Fibroblast of mammary gland (primary cell): ENCODE data around the gene NRROS.
A peak's percentile ranks its signal among the peaks of the same experiment; 100 is the strongest.

Experiments used
- DNase-seq: peaks from one replicate; pipeline ENCODE4 v3.0.0-alpha.2; 2010; ENCODE audit warnings: low read depth
- H3K4me3 ChIP-seq: 2 replicates; pipeline ENCODE4 v1.5.1; 2011; ENCODE audit warnings: low read depth, mild to moderate bottlenecking, low read length, moderate library complexity; ENCODE audit not compliant: control insufficient read depth
- TF ChIP-seq, protein P1 (sequence below): conservative IDR thresholded peaks from 2 replicates; pipeline ENCODE4 v1.5.1; 2011; ENCODE audit warnings: low read depth, low read length, inconsistent platforms; ENCODE audit not compliant: control insufficient read depth, insufficient read depth

The NRROS gene

DNA sequence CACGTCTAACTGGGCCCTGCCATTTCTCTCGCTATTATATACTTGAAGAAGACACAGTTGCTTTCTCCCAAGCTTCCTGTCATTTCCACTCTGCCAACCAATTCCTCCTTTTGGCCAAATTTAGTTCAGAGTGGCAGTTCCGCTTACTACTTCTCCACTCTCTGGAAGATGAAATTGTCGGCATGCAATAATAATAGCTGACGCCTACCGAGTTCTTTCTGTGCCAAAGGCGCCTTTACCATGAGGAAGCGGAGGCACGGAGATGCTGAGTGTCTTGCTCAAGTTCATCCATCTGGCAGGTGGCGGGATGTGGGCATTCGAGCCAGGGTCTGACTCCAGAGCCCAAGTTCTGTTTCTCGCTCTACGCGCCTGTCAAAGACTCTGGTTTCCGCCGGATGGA is 14.6 kb upstream of the NRROS start:
- no peak overlapping the region for H3K4me3 ChIP-seq
- no peak for DNase-seq
- TF ChIP-seq, protein P1, sequence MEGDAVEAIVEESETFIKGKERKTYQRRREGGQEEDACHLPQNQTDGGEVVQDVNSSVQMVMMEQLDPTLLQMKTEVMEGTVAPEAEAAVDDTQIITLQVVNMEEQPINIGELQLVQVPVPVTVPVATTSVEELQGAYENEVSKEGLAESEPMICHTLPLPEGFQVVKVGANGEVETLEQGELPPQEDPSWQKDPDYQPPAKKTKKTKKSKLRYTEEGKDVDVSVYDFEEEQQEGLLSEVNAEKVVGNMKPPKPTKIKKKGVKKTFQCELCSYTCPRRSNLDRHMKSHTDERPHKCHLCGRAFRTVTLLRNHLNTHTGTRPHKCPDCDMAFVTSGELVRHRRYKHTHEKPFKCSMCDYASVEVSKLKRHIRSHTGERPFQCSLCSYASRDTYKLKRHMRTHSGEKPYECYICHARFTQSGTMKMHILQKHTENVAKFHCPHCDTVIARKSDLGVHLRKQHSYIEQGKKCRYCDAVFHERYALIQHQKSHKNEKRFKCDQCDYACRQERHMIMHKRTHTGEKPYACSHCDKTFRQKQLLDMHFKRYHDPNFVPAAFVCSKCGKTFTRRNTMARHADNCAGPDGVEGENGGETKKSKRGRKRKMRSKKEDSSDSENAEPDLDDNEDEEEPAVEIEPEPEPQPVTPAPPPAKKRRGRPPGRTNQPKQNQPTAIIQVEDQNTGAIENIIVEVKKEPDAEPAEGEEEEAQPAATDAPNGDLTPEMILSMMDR = no peak

DNA sequence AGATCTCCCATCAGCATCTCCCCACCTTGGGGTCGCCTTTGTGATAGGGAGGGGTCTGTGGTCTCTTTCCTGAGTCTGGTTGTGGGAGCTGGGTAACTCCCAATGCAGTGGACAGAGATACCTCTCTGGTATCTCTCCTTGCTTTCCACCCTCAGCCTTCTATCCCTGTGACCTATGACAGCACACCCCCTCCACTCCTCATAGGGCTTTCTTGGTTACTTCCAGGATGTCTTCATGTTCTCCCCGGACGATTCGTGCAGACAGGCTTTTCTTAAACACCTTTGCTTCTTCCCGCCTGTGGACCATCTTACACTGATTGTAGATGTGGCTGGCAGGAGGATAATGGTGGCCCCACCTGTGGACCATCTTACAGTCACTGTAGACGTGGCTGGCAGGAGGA is 14.2 kb upstream of the NRROS start:
- no peak for DNase-seq
- no peak overlapping the region for H3K4me3 ChIP-seq
- TF ChIP-seq, protein P1 = no peak

GRCh38 chr3:196627918-196628231 is 11.6 kb upstream of the NRROS start:
- no peak overlapping the region for H3K4me3 ChIP-seq
- no peak for DNase-seq
- TF ChIP-seq, protein P1 = no peak

DNA sequence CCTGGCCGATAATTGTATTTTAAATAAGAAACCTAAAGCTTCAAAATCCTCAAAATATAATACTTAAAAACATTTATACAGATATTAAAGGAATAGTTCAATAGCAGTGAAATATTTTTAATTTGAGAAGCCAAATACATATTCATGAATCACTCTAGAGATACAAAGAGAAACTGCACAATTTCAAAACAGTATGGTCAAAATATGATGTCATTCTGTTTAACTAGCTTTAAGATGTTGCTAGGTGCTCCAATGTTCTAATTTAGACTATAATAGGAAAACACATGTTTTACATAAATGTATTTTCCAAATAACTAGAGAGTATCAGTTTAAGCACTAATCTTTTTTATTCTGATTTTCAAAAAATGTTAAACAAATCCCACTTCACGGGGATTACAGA is 10.3 kb upstream of the NRROS start:
- DNase-seq = no peak
- TF ChIP-seq, protein P1 = no peak
- H3K4me3 ChIP-seq = no peak overlapping the region

DNA sequence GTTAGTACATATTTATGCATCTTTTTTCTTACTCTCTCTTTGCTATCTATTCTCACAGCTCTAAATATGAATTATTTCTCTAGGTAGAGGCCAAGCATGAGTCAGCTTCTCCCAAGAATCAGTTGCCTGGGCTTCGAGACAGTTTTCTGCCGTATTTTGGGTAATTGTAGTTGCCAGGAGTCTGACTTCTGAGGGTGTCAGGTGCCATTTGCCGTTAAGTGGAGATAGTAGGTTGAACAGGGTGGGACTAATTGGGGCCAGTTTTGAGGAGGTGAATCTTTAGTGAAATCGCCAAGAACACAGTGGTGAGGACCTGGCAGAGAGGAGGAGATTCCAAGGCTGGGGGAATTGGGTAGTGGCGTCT is 7.8 kb upstream of the NRROS start:
- no peak for DNase-seq
- peak overlapping the region; percentile 70 for H3K4me3 ChIP-seq
- TF ChIP-seq, protein P1 = no peak

DNA sequence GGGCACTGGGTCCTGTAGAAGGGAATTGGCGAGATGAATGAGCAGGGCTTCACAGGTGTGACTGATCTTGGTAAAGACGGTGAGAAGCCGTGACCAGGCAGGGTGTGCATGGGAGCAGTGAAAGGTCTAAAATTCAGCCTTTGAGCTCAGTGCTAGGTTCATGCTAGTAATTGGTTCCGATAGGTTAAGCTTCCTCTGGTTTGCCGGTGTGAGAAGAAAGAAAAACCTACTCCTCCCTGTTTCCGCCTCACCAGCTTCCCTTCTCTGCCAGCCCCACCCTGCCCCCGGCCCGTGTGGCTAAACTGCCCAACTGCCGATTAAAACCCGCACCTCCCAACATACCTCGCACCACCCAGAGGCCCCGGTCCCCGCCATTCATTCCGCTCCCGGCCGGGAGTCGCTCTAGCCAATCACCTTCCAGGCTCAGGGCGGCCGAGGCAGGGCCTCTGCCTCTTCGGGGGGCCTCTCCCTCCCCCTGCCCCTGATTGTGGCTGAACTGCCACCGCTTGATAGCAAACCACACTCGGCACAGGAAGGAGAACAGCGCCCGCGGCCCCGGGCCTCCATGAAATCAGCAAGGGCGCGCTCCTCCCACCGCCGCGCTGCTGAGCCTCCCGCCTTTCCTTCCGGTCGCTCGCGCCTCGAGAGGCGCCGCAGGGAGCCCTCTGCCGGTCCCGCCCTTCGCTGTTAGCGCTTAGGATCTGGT is 7.3 kb upstream of the NRROS start:
- TF ChIP-seq, protein P1 = no peak
- H3K4me3 ChIP-seq = peak overlapping the region; percentile 70
- peak; percentile 51 for DNase-seq
